Activated T-cell treated with anti-CD3 and anti-CD28 coated beads, Interleukin-2, amount 50 U/mL, for 72 hours (primary cell): ENCODE data around the gene CCDC85B. TPM values are rescaled to one million over a fixed set of nuclear protein-coding genes. Genes with fewer than 3 reads are reported as not detected.

Experiments used
- total RNA-seq, 2 donors: library from RNA; stranded (reverse); gene quantifications; one replicate each; pipeline ENCODE4 v1.2.3, GENCODE V29; 2022

The CCDC85B gene
- total RNA-seq, 2 donors from 2014 or later, result 35.4 to 37.5 TPM

Other genes starting within 250 kb of the CCDC85B start
- 100 to 1,000 TPM; 116 to 121 TPM for gene RELA, start 227.8 kb upstream of the CCDC85B start, total RNA-seq
- 100 to 1,000 TPM in 1 of 2 donors, 10 to 100 TPM in 1; 86.4 to 105 TPM for gene KAT5, start 178.4 kb upstream of the CCDC85B start, total RNA-seq
- 10 to 100 TPM; 35.4 to 37.1 TPM for gene RNASEH2C, start 169.9 kb upstream of the CCDC85B start, total RNA-seq
- 10 to 100 TPM; 20.0 to 22.4 TPM for gene AP5B1, start 109.7 kb upstream of the CCDC85B start, total RNA-seq
- under 1 TPM in 1 of 2 donors, not detected in 1; 0.16 TPM for gene OVOL1, start 103.6 kb upstream of the CCDC85B start, total RNA-seq
- gene SNX32, start 56.7 kb upstream of the CCDC85B start, total RNA-seq, result 1 to 10 TPM; 2.2 to 4.6 TPM
- 100 to 1,000 TPM; 477 to 512 TPM for gene CFL1, start 32.5 kb upstream of the CCDC85B start, total RNA-seq
- gene MUS81, start 30.2 kb upstream of the CCDC85B start, total RNA-seq, result 10 to 100 TPM; 80.6 to 94.8 TPM
- gene EFEMP2, start 17.9 kb upstream of the CCDC85B start, total RNA-seq, result 10 to 100 TPM; 22.4 to 26.0 TPM
- 10 to 100 TPM; 16.8 to 27.8 TPM for gene CTSW, start 10.8 kb upstream of the CCDC85B start, total RNA-seq
- gene FIBP, start 2.2 kb upstream of the CCDC85B start, total RNA-seq, result 10 to 100 TPM; 86.4 to 91.9 TPM
- 10 to 100 TPM; 11.9 to 18.8 TPM for gene FOSL1, start 9.7 kb downstream of the CCDC85B start, total RNA-seq
- 10 to 100 TPM; 34.7 to 36.5 TPM for gene C11orf68, start 28.4 kb downstream of the CCDC85B start, total RNA-seq
- 100 to 1,000 TPM; 126 to 145 TPM for gene DRAP1, start 28.8 kb downstream of the CCDC85B start, total RNA-seq
- not detected for gene TSGA10IP, start 54.8 kb downstream of the CCDC85B start, total RNA-seq
- gene SART1, start 71.1 kb downstream of the CCDC85B start, total RNA-seq, result 10 to 100 TPM; 63.2 to 75.9 TPM
- 10 to 100 TPM; 39.1 to 40.8 TPM for gene EIF1AD, start 111.5 kb downstream of the CCDC85B start, total RNA-seq
- gene BANF1, start 111.8 kb downstream of the CCDC85B start, total RNA-seq, result 100 to 1,000 TPM; 166 to 174 TPM
- gene CST6, start 121.3 kb downstream of the CCDC85B start, total RNA-seq, result under 1 TPM; 0.34 to 0.79 TPM
- under 1 TPM in 1 of 2 donors, not detected in 1; 0.49 TPM for gene CATSPER1, start 135.8 kb downstream of the CCDC85B start, total RNA-seq
- gene GAL3ST3, start 158.5 kb downstream of the CCDC85B start, total RNA-seq, result under 1 TPM; 0.36 to 0.42 TPM
- gene SF3B2, start 161.7 kb downstream of the CCDC85B start, total RNA-seq, result 100 to 1,000 TPM; 222 to 223 TPM
- 100 to 1,000 TPM; 104 to 114 TPM for gene PACS1, start 179.6 kb downstream of the CCDC85B start, total RNA-seq